HAP-1 (cell line): Measurements from ENCODE around the gene LEF1.
"Not testable (repeated sequence)": the region's sequence is repeated elsewhere in the genome, so short reads cannot be mapped to it uniquely, and the experiment has no call there.

Experiments used
- DNase-seq, 2 experiments: peaks; one replicate each; pipeline ENCODE4 v3.0.0-alpha.2; 2016 to 2020; ENCODE audit warnings: low spot score in 2 of 2
- H3K27me3 ChIP-seq: fragments of 250-450 bp; sonication (Bioruptor Pico); 2 replicates; pipeline ENCODE4 v1.5.1; 2020; ENCODE audit warnings: low read depth, mild to moderate bottlenecking, moderate library complexity
- H3K36me3 ChIP-seq: fragments of 250-450 bp; sonication (Bioruptor Pico); replicated peaks from 2 replicates; pipeline ENCODE4 v1.5.1; 2020; ENCODE audit warnings: mild to moderate bottlenecking
- H3K4me1 ChIP-seq: fragments of 250-450 bp; sonication (Bioruptor Pico); 2 replicates; pipeline ENCODE4 v1.5.1; 2020; ENCODE audit warnings: mild to moderate bottlenecking
- H3K4me3 ChIP-seq: fragments of 250-450 bp; sonication (Bioruptor Pico); 2 replicates; pipeline ENCODE4 v1.5.1; 2020; ENCODE audit warnings: mild to moderate bottlenecking, moderate library complexity
- H3K9me3 ChIP-seq: fragments of 250-450 bp; sonication (Bioruptor Pico); 2 replicates; pipeline ENCODE4 v1.5.1; 2020; ENCODE audit warnings: mild to moderate bottlenecking, moderate library complexity
- in situ Hi-C: fragments of 300-500 bp; cut with MboI; formaldehyde crosslinking; loops from 3 replicates; pipeline ENCODE4 v1.14.3; 2020; ENCODE audit warnings: low sequenced_read_pairs, inconsistent platforms, mixed read lengths

LEF1 gene

GRCh38 chr4:108029731-108030130 is 139.0 kb downstream of the LEF1 start:
- DNase-seq, result no peak
- Histone ChIP-seq H3K36me3 (peaks cover 31% of the 10 kb centered on the region), H3K27me3 (no peaks in the 10 kb centered on the region), H3K4me1 (no peaks in the 10 kb centered on the region), H3K4me3 (no peak overlapping the region), H3K9me3 (no peaks in the 10 kb centered on the region)
- in situ Hi-C loops, result no loop called here

- no peak for DNase-seq
- no peaks in the 10 kb centered on the region for H3K9me3 ChIP-seq
- peaks cover 35% of the 10 kb centered on the region for H3K36me3 ChIP-seq
- in situ Hi-C loops, result no loop called here
- no peaks in the 10 kb centered on the region for H3K27me3 ChIP-seq
- H3K4me3 ChIP-seq, result no peak overlapping the region
- no peaks in the 10 kb centered on the region for H3K4me1 ChIP-seq
These were observed 139.6 kb downstream of the LEF1 start for GRCh38 chr4:108029016-108029720.

DNA sequence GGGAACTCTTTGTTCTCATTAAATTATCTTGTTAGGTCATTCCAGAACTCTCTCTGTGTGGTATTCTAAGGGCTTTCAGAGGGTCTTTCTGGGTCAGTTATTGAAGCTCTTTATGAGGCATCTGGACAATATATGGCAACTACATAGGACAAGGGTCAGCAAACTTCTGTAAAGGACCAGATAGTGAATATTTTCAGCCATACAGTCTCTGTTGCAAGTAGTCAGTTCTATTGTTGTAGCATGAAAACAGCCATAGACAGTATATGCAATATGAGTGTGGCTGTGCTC is 143.9 kb downstream of the LEF1 start:
- H3K36me3 ChIP-seq, result peaks cover 47% of the 10 kb centered on the region
- no peaks in the 10 kb centered on the region for H3K27me3 ChIP-seq
- no peaks in the 10 kb centered on the region for H3K9me3 ChIP-seq
- DNase-seq, result no peak
- H3K4me3 ChIP-seq, result no peak overlapping the region
- no peaks in the 10 kb centered on the region for H3K4me1 ChIP-seq
- in situ Hi-C loops, result no loop called here

DNA sequence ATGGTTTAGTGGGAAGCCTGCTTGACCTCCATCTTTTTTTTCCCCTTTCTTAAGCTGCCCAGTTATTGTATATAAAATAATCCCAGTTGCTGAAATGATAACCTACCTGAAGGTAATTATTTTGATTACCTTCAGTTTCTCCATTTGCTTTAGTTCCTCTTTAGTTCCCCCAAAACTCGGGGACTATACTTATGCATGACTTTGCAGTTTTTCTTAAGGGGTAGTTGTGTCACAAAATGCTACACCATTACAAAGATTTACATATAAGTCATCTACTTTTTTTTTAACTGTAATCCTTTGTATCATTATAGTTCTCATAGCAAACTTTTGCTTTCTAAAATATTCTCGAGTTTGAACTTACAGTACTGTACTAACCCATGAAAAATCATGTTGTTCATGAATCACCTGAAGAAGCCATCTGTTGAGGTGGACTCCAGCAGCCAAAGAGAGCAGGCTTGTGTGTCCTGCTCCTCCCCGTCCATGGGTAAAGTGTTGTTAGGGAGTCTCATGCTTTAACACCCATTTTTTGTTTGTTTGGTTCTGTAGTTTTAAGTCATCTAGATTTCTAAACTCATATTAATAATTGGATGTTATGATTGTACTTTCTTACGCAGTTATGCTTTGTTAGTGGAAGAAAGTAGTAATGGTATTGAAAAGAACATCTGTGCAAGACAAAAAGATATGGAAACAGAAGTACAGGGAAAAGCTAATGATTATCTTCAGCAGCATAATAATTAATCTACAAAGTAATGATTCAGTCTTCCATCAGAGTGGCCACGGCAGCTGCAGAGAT is 144.5 kb downstream of the LEF1 start:
- Histone ChIP-seq H3K4me3 (no peak overlapping the region), H3K9me3 (no peaks in the 10 kb centered on the region), H3K4me1 (no peaks in the 10 kb centered on the region), H3K36me3 (peaks cover 53% of the 10 kb centered on the region), H3K27me3 (no peaks in the 10 kb centered on the region)
- no peak for DNase-seq
- in situ Hi-C loops, result no loop called here

- H3K4me3 ChIP-seq, result no peak overlapping the region
- no peaks in the 10 kb centered on the region for H3K4me1 ChIP-seq
- H3K9me3 ChIP-seq, result no peaks in the 10 kb centered on the region
- in situ Hi-C loops, result loop anchor here (5.0 to 10.0 kb wide), 2 partner anchors 466 to 553 kb away; no protein-coding TSS in a partner anchor
- H3K36me3 ChIP-seq, result peaks cover 40% of the 10 kb centered on the region
- H3K27me3 ChIP-seq, result no peaks in the 10 kb centered on the region
- DNase-seq, result no peak
These were observed 149.9 kb downstream of the LEF1 start for GRCh38 chr4:108018884-108019187.

DNA sequence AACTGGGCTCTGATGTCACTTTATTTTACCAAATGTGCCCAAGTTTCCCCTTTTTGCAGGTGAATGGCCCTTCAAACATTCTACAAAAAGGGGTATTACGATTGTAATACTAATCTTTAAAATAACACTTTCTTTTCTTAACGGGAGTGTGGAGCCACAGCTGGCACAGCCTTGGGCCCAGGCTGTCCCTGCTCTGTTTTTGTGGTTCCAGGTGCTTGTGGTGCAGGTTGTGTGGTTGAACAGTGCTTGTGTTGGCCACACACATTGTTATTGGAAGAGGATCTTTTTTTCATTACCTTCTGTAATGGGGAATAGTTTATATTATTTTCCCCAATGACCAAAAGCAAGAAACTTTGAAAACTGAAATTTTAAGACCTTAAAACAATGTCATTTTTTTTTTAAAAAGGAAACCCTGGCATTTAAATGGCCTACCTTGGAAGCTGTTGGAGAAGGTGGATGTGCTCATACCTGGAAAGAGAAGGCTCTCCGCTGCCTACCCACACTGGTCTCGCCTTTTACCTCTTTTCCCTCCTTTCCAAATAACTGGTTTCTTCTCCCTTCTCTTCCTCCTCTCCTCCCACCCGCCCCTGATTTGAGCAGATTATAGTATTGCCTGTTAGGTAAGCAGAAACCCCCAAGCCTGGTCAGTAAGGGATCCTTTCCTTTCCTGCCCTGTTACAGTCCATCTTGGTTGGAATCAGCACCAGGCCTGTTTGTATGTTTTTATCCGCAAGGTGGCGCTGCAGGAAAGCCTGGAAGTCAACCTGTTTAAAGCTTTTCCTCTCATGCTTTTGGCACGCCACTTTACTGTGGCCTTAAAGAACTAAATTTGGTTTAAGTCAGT is 150.5 kb downstream of the LEF1 start:
- DNase-seq, result peak; percentile 54 to 87
- H3K36me3 ChIP-seq, result peaks cover 35% of the 10 kb centered on the region
- H3K9me3 ChIP-seq, result no peaks in the 10 kb centered on the region
- no peak overlapping the region for H3K4me3 ChIP-seq
- no peaks in the 10 kb centered on the region for H3K4me1 ChIP-seq
- no peaks in the 10 kb centered on the region for H3K27me3 ChIP-seq
- in situ Hi-C loops, result loop anchor here (5.0 to 10.0 kb wide), 2 partner anchors 467 to 554 kb away; no protein-coding TSS in a partner anchor

GRCh38 chr4:108013955-108014354 is 154.8 kb downstream of the LEF1 start:
- H3K36me3 ChIP-seq, result peaks cover 25% of the 10 kb centered on the region
- in situ Hi-C loops, result loop anchor here (10.0 kb wide), 1 partner anchor 471 kb away; no protein-coding TSS in a partner anchor
- H3K4me1 ChIP-seq, result no peaks in the 10 kb centered on the region
- DNase-seq, result no peak
- no peak overlapping the region for H3K4me3 ChIP-seq
- no peaks in the 10 kb centered on the region for H3K27me3 ChIP-seq
- no peaks in the 10 kb centered on the region for H3K9me3 ChIP-seq

DNA sequence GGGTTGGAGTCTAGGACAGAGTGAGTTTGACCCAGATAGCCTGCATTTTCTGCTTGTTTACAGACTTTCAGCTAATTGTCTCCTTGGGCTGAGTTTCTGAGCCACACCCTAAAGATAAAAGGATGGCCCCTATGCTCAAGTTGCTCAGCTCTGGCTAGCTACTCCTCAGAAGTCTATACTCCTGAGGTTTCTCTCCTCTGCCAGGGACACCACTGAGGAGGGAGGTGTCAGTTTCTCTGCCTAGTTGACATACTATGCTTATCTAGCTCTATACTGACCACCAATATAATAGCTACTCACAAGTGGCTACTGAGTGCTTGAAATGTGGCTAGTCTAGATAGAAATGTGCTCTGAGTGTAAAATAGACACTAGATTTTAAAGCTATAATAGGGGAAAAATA is 155.4 kb downstream of the LEF1 start:
- in situ Hi-C loops, result loop anchor here (10.0 kb wide), 1 partner anchor 471 kb away; no protein-coding TSS in a partner anchor
- H3K9me3 ChIP-seq, result no peaks in the 10 kb centered on the region
- no peak overlapping the region for H3K4me3 ChIP-seq
- H3K36me3 ChIP-seq, result peaks cover 24% of the 10 kb centered on the region
- DNase-seq, result no peak
- H3K27me3 ChIP-seq, result no peaks in the 10 kb centered on the region
- no peaks in the 10 kb centered on the region for H3K4me1 ChIP-seq

GRCh38 chr4:108012382-108012781 is 156.3 kb downstream of the LEF1 start:
- in situ Hi-C loops, result loop anchor here (10.0 kb wide), 1 partner anchor 472 kb away; no protein-coding TSS in a partner anchor
- not testable (repeated sequence) for H3K27me3 ChIP-seq, H3K9me3 ChIP-seq, H3K4me3 ChIP-seq, DNase-seq, H3K4me1 ChIP-seq
- H3K36me3 ChIP-seq, result peaks cover 24% of the 10 kb centered on the region

DNA sequence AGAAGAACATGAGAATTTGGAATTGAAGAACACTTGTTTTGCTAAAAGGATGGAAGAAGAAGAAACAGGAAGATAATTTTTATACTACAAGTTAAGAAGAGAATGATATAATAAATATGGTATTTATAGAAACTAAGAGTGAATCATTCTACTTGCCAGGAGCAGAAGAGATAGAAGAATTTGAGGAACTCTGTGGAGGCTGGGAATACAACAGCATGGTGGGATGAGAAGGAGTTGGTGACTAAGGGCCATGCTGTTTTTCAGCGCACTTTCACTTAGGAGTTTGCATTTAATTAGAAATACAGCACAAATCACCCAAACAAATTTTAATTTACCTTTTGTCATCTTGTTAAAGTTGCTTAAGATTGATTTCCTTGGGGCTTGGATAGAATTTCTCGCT is 158.6 kb downstream of the LEF1 start:
- Histone ChIP-seq H3K36me3 (peaks cover 17% of the 10 kb centered on the region), H3K9me3 (no peaks in the 10 kb centered on the region), H3K4me3 (no peak overlapping the region), H3K4me1 (no peaks in the 10 kb centered on the region), H3K27me3 (no peaks in the 10 kb centered on the region)
- in situ Hi-C loops, result loop anchor here (10.0 kb wide), 1 partner anchor 475 kb away; no protein-coding TSS in a partner anchor
- DNase-seq, result no peak

- in situ Hi-C loops, result no loop called here
- DNase-seq, result no peak
- H3K36me3 ChIP-seq, result peaks cover 14% of the 10 kb centered on the region
These were observed 160.0 kb downstream of the LEF1 start for GRCh38 chr4:108008721-108009120.

DNA sequence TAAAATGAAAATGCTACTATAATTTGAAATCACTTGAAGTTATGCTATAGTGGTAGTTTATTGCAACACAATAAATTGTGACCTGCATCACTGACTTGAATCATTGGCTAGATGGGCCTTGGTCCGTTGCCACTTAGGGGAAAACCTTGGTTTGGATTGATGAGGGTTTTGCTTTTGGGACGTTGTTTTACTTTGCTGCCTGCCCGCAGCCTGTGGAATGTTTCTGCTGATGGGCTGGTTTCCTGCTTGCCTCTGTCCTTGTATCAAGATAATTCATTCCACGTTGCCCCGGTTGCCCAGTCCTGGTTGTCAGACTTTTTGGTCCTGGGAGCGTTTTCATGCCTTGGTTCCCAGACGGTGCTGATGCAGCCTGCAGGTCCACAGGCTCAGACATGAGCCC is 160.7 kb downstream of the LEF1 start:
- DNase-seq, result no peak
- Histone ChIP-seq H3K9me3 (no peaks in the 10 kb centered on the region), H3K27me3 (no peaks in the 10 kb centered on the region), H3K4me1 (no peaks in the 10 kb centered on the region; the same call in 1 of the 2 replicates), H3K4me3 (no peak overlapping the region), H3K36me3 (peaks cover 14% of the 10 kb centered on the region)
- in situ Hi-C loops, result no loop called here

More at GRCh38 chr4:108008721-108009120, 160.0 kb downstream of the LEF1 start:
- H3K4me1 ChIP-seq, result no peaks in the 10 kb centered on the region
- no peaks in the 10 kb centered on the region for H3K9me3 ChIP-seq
- no peak overlapping the region for H3K4me3 ChIP-seq
- H3K27me3 ChIP-seq, result no peaks in the 10 kb centered on the region

GRCh38 chr4:108006361-108006760 is 162.4 kb downstream of the LEF1 start:
- in situ Hi-C loops, result no loop called here
- H3K36me3 ChIP-seq, result peaks cover 15% of the 10 kb centered on the region

More at GRCh38 chr4:108006361-108006760, 162.4 kb downstream of the LEF1 start:
- Histone ChIP-seq H3K27me3 (no peaks in the 10 kb centered on the region), H3K9me3 (peaks cover 3% of the 10 kb centered on the region; the same call in 1 of the 2 replicates), H3K4me3 (no peak overlapping the region), H3K4me1 (peaks cover 5% of the 10 kb centered on the region; the same call in 1 of the 2 replicates)
- no peak for DNase-seq
